Stimulated activated CD4-positive, alpha-beta T cell treated with anti-CD3 and anti-CD28 coated beads, Interleukin-1b, Interleukin-23, amount 100 ng/mL, for 4 hours (primary cell): ENCODE results near the gene FANCB.

Source experiments
- DNase-seq, 2 donors: peaks; one replicate each; pipeline ENCODE4 v3.0.0-alpha.2; 2020; ENCODE audit warnings: low read depth in 2 of 2

Gene FANCB

GRCh38 chrX:14837155-14837554 lies 35.7 kb downstream of the FANCB start:
- DNase-seq, result no peak

GRCh38 chrX:14832586-14832985 lies 40.3 kb downstream of the FANCB start:
- DNase-seq, result no peak

GRCh38 chrX:14832151-14832550 lies 40.7 kb downstream of the FANCB start:
- no peak for DNase-seq

- DNase-seq, result no peak
Observed at GRCh38 chrX:14829643-14830042, 43.2 kb downstream of the FANCB start.

- no peak for DNase-seq
Observed at GRCh38 chrX:14826319-14826718, 46.5 kb downstream of the FANCB start.

GRCh38 chrX:14825851-14826250 lies 47.0 kb downstream of the FANCB start:
- no peak for DNase-seq

GRCh38 chrX:14819769-14820168 lies 53.1 kb downstream of the FANCB start:
- DNase-seq, result no peak

- no peak for DNase-seq
Observed at GRCh38 chrX:14817571-14817970, 55.3 kb downstream of the FANCB start.

GRCh38 chrX:14802943-14803710 lies 69.7 kb downstream of the FANCB start:
- no peak for DNase-seq

- no peak for DNase-seq
Observed at GRCh38 chrX:14801136-14801535, 71.7 kb downstream of the FANCB start.

- no peak for DNase-seq
Observed at GRCh38 chrX:14798805-14799397, 74.0 kb downstream of the FANCB start.
